ENCODE results near the gene PPP2R5A. TPM values are rescaled to one million over a fixed set of nuclear protein-coding genes. Genes with fewer than 3 reads are reported as not detected.

PPP2R5A gene
- total and polyA plus RNA-seq, 3 donors from 2014 or later: 19.9 to 37.8 (median 26.9) TPM

DNA sequence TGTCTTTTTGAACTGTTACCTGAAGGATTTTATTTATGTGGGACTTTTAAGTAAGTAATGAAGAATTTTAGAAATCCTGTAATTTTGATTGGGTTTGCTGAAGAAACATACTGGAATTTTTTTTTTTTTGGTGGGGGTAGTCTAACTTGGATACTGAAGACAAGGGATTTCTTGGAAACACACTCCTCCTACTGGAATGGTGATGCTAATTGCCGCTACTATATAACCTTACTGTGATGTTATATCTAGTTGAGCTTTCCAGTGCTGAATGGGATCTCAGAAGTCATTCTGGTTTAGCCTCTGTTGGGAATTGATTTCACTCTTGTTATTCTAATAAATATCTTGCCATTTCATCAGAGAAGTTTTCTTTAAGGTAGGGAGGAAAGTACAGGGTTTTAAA lies 8.4 kb downstream of the PPP2R5A start:
- H3K27me3 ChIP-seq: no peaks in the 10 kb centered on the region
- TF ChIP-seq, protein P1, sequence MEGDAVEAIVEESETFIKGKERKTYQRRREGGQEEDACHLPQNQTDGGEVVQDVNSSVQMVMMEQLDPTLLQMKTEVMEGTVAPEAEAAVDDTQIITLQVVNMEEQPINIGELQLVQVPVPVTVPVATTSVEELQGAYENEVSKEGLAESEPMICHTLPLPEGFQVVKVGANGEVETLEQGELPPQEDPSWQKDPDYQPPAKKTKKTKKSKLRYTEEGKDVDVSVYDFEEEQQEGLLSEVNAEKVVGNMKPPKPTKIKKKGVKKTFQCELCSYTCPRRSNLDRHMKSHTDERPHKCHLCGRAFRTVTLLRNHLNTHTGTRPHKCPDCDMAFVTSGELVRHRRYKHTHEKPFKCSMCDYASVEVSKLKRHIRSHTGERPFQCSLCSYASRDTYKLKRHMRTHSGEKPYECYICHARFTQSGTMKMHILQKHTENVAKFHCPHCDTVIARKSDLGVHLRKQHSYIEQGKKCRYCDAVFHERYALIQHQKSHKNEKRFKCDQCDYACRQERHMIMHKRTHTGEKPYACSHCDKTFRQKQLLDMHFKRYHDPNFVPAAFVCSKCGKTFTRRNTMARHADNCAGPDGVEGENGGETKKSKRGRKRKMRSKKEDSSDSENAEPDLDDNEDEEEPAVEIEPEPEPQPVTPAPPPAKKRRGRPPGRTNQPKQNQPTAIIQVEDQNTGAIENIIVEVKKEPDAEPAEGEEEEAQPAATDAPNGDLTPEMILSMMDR (IDR thresholded peaks at IDR 0.05): no peak
- TF ChIP-seq POLR2A (IDR thresholded peaks at IDR 0.05): no peak
- DNase-seq: no peak
- no peak overlapping the region for H3K4me3 ChIP-seq
- H3K36me3 ChIP-seq (ENCODE audit: low read depth, missing control alignments): no peaks in the 10 kb centered on the region
- H3K4me1 ChIP-seq: no peaks in the 10 kb centered on the region
- no peak overlapping the region for H3K27ac ChIP-seq
- WGBS, 2 donors: 75 to 78% methylated on average over 1 of the region's 1 CpG
- intact Hi-C loops (cut with DNase I; ENCODE audit: low total_unique reads): no loop called here
- no peaks in the 10 kb centered on the region for H3K9me3 ChIP-seq

- no peaks in the 10 kb centered on the region for H3K9me3 ChIP-seq
- no peak overlapping the region for H3K27ac ChIP-seq
- no peak for TF ChIP-seq POLR2A (IDR thresholded peaks at IDR 0.05)
- TF ChIP-seq, protein P1 (IDR thresholded peaks at IDR 0.05): no peak
- H3K36me3 ChIP-seq (ENCODE audit: low read depth, missing control alignments): no peaks in the 10 kb centered on the region
- no peaks in the 10 kb centered on the region for H3K27me3 ChIP-seq
- H3K4me1 ChIP-seq: no peaks in the 10 kb centered on the region
- 82 to 91% methylated on average over 3 of the region's 3 CpGs for WGBS, 2 donors
- intact Hi-C loops (cut with DNase I; ENCODE audit: low total_unique reads): no loop called here
- DNase-seq: no peak
- no peak overlapping the region for H3K4me3 ChIP-seq
Measured at GRCh38 chr1:212294983-212295382, 9.8 kb downstream of the PPP2R5A start.

DNA sequence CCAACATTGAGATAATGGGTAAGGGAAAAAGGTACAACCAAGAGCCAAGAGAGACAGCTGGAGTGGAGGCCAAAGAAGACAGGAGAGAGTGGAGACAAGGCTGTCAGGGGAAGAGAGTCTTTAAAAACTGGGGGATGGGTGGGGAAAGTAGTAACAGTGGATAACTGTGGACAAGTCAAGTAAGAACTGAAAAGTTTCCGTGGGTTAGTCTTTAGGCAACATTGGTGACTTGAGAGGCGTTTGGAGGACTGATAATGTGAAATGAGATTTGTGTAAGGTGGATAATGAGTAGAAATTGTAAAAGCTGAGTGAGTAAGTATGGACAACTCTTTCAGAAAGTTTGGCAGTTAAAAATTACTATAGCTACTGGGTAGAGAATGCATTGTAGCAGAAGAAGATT lies 10.4 kb downstream of the PPP2R5A start:
- H3K4me1 ChIP-seq: no peaks in the 10 kb centered on the region
- intact Hi-C loops (cut with DNase I; ENCODE audit: low total_unique reads): no loop called here
- H3K27me3 ChIP-seq: no peaks in the 10 kb centered on the region
- H3K36me3 ChIP-seq (ENCODE audit: low read depth, missing control alignments): no peaks in the 10 kb centered on the region
- no peaks in the 10 kb centered on the region for H3K9me3 ChIP-seq
- no peak for DNase-seq
- no peak overlapping the region for H3K27ac ChIP-seq
- no peak for TF ChIP-seq POLR2A (IDR thresholded peaks at IDR 0.05)
- TF ChIP-seq, protein P1 (IDR thresholded peaks at IDR 0.05): no peak
- no peak overlapping the region for H3K4me3 ChIP-seq
- WGBS, 2 donors: 89 to 92% methylated on average over 2 of the region's 2 CpGs

DNA sequence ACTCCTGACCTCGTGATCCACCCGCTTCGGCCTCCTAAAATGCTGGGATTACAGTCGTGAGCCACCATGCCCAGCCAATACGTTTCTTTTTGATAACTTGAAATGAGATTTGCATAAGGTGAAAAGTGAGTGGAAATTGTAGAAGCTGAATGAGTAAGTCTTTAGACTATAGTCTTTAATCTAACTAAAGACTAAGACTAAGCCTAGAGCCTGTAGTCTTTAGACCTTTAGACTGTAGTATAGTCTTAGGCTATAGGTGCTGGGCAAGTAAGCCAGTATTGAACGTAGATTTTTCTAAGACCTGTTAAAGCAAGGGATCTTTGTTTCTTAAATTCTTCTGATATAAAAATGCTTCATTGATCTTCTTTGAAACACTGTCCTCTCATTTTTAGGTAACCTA lies 12.1 kb downstream of the PPP2R5A start:
- no peak for DNase-seq
- Histone ChIP-seq H3K4me3 (no peak overlapping the region), H3K36me3 (ENCODE audit: low read depth, missing control alignments) (no peaks in the 10 kb centered on the region), H3K4me1 (no peaks in the 10 kb centered on the region), H3K9me3 (no peaks in the 10 kb centered on the region), H3K27ac (no peak overlapping the region), H3K27me3 (no peaks in the 10 kb centered on the region)
- WGBS, 2 donors: 92% methylated on average over 6 of the region's 6 CpGs
- no peak for TF ChIP-seq POLR2A (IDR thresholded peaks at IDR 0.05)
- TF ChIP-seq, protein P1 (IDR thresholded peaks at IDR 0.05): no peak
- intact Hi-C loops (cut with DNase I; ENCODE audit: low total_unique reads): no loop called here

DNA sequence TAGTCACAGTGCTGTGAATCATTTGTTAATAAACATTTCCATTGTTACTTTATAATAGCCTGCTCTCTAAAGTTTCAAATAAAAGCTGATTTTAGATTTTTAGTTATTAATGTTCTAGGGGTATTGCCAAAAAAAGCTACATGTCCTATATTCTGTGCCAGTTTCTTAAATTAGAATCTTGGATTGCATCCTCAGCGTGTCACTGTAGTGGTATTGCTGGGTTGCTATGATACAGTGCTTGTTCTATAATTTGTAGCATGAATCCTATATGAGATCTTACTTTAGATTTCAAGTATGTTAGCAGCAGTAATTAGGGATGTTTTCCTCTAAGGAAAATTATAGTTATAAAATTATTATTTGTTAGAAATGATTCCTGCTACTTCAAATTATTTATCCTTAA lies 16.4 kb downstream of the PPP2R5A start:
- Histone ChIP-seq H3K27me3 (no peaks in the 10 kb centered on the region), H3K4me1 (no peaks in the 10 kb centered on the region), H3K27ac (no peak overlapping the region), H3K36me3 (ENCODE audit: low read depth, missing control alignments) (no peaks in the 10 kb centered on the region), H3K4me3 (no peak overlapping the region), H3K9me3 (no peaks in the 10 kb centered on the region)
- intact Hi-C loops (cut with DNase I; ENCODE audit: low total_unique reads): no loop called here
- WGBS, 2 donors: 39 to 58% methylated on average over 1 of the region's 1 CpG
- TF ChIP-seq POLR2A (IDR thresholded peaks at IDR 0.05): no peak
- TF ChIP-seq, protein P1 (IDR thresholded peaks at IDR 0.05): no peak
- no peak for DNase-seq
